Kidney (tissue), 14 donors: ENCODE results near the gene SLC48A1. TPM values are rescaled to one million over a fixed set of nuclear protein-coding genes. Genes with fewer than 3 reads are reported as not detected.
A peak's percentile ranks its signal among the peaks of the same experiment; 100 is the strongest.

ENCODE experiments used
- DNase-seq, 5 donors: peaks; one replicate each; pipeline ENCODE4 v3.0.0-alpha.2; 2013 to 2020
- FAIRE-seq: peaks from 2 replicates; lab custom pipeline; 2012; peaks lifted over from hg19 to GRCh38; lab: Jason Lieb, UNC
- H3K27ac ChIP-seq, 2 donors: one replicate each; pipeline ENCODE4 v1.7.0; 2013; ENCODE audit warnings: low read depth in 2 of 2, low read length in 2 of 2, inconsistent platforms in 1 of 2
- H3K27me3 ChIP-seq: one replicate; pipeline ENCODE4 v1.7.1; 2013; ENCODE audit warnings: low read length, inconsistent platforms; ENCODE audit not compliant: control insufficient read depth, insufficient read depth
- H3K36me3 ChIP-seq, 3 donors: one replicate each; pipeline versions ENCODE4 v1.7.0 to v1.7.1; 2013; ENCODE audit warnings: low read length in 3 of 3, control low read depth in 1 of 3, inconsistent platforms in 1 of 3; ENCODE audit not compliant: insufficient read depth in 3 of 3, control insufficient read depth in 2 of 3
- H3K4me1 ChIP-seq, 3 donors: one replicate each; pipeline versions ENCODE4 v1.7.0 to v1.7.1; 2013; ENCODE audit warnings: low read length in 3 of 3, inconsistent platforms in 1 of 3, low read depth in 1 of 3; ENCODE audit not compliant: control insufficient read depth in 2 of 3, insufficient read depth in 2 of 3
- H3K4me3 ChIP-seq, 3 donors: one replicate each; pipeline versions ENCODE4 v1.7.0 to v1.8.1; 2013; ENCODE audit warnings: low read length in 3 of 3, control low read depth in 1 of 3, inconsistent platforms in 1 of 3
- H3K9ac ChIP-seq, 3 donors: one replicate each; pipeline versions ENCODE4 v1.7.0 to v1.7.1; 2013; ENCODE audit warnings: low read length in 3 of 3, control low read depth in 1 of 3, inconsistent platforms in 1 of 3
- H3K9me3 ChIP-seq, 3 donors: one replicate each; pipeline versions ENCODE4 v1.7.0 to v1.7.1; 2013; ENCODE audit warnings: low read length in 3 of 3, control low read depth in 1 of 3, inconsistent platforms in 1 of 3; ENCODE audit not compliant: control insufficient read depth in 2 of 3, insufficient read depth in 1 of 3
- CTCF ChIP-seq: IDR thresholded peaks from 3 replicates; pipeline ENCODE4 v1.5.1; 2012; ENCODE audit warnings: mild to moderate bottlenecking, moderate library complexity, borderline replicate concordance; ENCODE audit not compliant: insufficient read depth; ENCODE audit errors: extremely low read depth
- intact Hi-C: fragments of 100-400 bp; cut with DNase I; formaldehyde crosslinking; loops from one replicate; pipeline ENCODE4 v1.11.1; 2022
- polyA plus RNA-seq: library from polyadenylated mRNA; stranded (reverse); fragments of 350-450 nt; fragmentation: Illumina TruSeq; extraction: RNeasy Lipid Tissue Mini Kit (QIAGEN cat#74804); gene quantifications from one replicate; pipeline ENCODE4 v1.2.3, GENCODE V29; 2014; ENCODE audit warnings: low read depth, low replicate concordance; ENCODE audit not compliant: insufficient read depth
- total RNA-seq: library from RNA; stranded (reverse); fragmentation: NEBNext Ultra II Directional; extraction: Animal tissue kit (Norgen Biotek cat#: 25700); gene quantifications from one replicate; pipeline ENCODE4 v1.2.1, GENCODE V29; 2021
- donor health status: control.
- donor health status: control.
- donor health status: control.
- donor health status: control.
- donor health status: control.
- donor health status: DM: yes; HTN: yes; CAD: no.
- donor health status: Normal renal cell carcinoma (clear cell type).

Gene SLC48A1
- total and polyA plus RNA-seq, 2 donors from 2014 or later, result 56.9 to 69.9 TPM

DNA sequence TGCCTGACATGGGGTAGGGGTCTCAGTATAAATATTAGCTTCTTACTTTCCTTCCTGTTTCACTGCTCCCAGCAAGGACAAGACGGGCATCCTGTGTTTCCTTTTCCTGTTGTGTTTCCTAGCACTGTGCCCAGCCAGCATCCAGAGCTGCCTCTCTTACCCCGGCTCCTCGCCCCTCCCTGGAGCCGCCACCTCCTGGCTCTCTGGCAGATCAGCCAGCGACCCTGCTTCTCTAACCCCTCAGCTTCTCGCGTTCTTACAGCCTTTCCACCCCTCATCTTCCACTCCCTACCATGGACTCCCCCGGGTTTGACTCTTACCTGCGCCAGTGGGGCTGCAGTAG lies 28.8 kb downstream of the SLC48A1 start:
- FAIRE-seq (no peak), DNase-seq (no peak)
- H3K27me3 ChIP-seq, result no peaks in the 10 kb centered on the region
- H3K27ac ChIP-seq, result peak overlapping the region; percentile 45 to 56
- intact Hi-C loops, result no loop called here
- peaks cover 0 to 57% (median 25%) of the 10 kb centered on the region in 3 donors for H3K4me1 ChIP-seq
- TF ChIP-seq CTCF, result no peak
- no peaks in the 10 kb centered on the region for H3K36me3 ChIP-seq
- H3K9ac ChIP-seq, result peak overlapping the region in 2 of 3 donors; percentile 33 to 49
- H3K9me3 ChIP-seq, result no peaks in the 10 kb centered on the region
- H3K4me3 ChIP-seq, result no peak overlapping the region

DNA sequence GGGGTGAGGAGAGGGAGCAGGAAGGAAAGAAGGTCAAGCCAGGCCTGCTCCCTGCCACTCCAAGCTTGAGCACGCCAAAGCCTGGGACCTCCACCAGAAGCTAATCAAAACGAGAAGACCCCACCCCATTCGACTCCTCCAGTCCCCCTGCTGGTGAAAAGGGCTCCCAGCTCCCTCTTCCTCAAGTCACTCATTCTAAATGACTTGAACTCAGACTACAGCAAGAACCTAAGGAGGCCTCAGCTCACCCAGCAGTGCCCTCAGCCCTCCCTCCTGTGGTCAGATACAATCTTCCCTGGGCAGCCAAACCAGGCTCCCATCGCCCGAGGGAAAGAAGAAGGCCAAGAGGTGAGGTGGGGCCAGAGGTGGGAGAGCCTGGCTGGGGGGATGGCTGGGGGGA lies 29.3 kb downstream of the SLC48A1 start:
- DNase-seq (no peak), FAIRE-seq (no peak)
- peak overlapping the region; percentile 45 to 59 for H3K27ac ChIP-seq
- H3K36me3 ChIP-seq, result no peaks in the 10 kb centered on the region
- H3K27me3 ChIP-seq, result no peaks in the 10 kb centered on the region
- H3K4me3 ChIP-seq, result no peak overlapping the region
- peak overlapping the region in 1 of 3 donors; percentile 49 for H3K9ac ChIP-seq
- TF ChIP-seq CTCF, result no peak
- H3K4me1 ChIP-seq, result peaks cover 0 to 58% (median 25%) of the 10 kb centered on the region in 3 donors
- no peaks in the 10 kb centered on the region for H3K9me3 ChIP-seq
- intact Hi-C loops, result no loop called here

DNA sequence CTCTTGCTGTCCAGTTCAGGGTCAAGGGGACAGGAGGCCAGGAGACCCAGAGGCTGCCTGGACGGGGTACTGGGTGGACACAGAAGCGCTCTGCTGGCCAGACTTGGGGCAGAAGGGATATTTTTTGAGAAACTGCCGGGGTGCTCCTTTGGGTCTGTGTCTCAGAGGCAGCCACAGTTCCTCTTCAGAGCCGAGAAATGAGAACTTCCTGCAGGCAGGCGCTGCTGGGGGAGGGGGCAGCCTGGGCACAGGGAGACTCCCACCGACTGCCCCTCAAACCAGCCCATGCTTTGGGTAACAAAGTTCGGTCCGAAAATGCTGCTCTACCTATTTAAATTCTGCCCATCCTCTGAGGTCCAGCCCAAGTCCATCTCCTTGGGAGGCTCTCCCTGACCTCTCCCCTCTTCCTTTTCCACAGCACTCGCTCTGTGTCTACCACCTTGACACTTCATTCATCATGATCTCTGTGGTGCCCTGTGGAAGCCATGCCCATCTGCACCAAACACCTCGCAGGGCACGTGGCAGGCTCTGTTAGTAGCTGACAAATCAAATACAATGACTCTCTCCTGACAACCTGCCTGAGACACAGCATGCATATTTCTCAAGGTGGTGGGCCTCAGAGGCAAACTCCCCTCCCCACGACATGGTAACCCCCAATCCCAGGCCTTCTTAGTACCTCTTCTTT lies 30.3 kb downstream of the SLC48A1 start:
- Histone ChIP-seq H3K4me3 (no peak overlapping the region), H3K9me3 (no peaks in the 10 kb centered on the region), H3K9ac (no peak overlapping the region), H3K27me3 (no peaks in the 10 kb centered on the region), H3K4me1 (peaks cover 0 to 69% (median 26%) of the 10 kb centered on the region in 3 donors), H3K36me3 (no peaks in the 10 kb centered on the region), H3K27ac (peak overlapping the region; percentile 19 to 59)
- intact Hi-C loops, result no loop called here
- TF ChIP-seq CTCF, result no peak
- FAIRE-seq (no peak), DNase-seq (no peak)
